Keratinocyte (primary cell): Measurements from ENCODE around the gene MARVELD2. TPM values are rescaled to one million over a fixed set of nuclear protein-coding genes. Genes with fewer than 3 reads are reported as not detected.
"Not testable (repeated sequence)": the region's sequence is repeated elsewhere in the genome, so short reads cannot be mapped to it uniquely, and the experiment has no call there.

Experiments used
- DNase-seq: peaks from one replicate; pipeline ENCODE4 v3.0.0-alpha.2; 2011; ENCODE audit warnings: low read depth, missing footprints, low spot score
- FAIRE-seq: peaks from 2 replicates; lab custom pipeline; 2011; peaks lifted over from hg19 to GRCh38; lab: Jason Lieb, UNC
- H2AFZ ChIP-seq: 2 replicates; pipeline ENCODE4 v1.6.0; 2012; ENCODE audit warnings: low read length, control low read depth, inconsistent platforms; ENCODE audit not compliant: control insufficient read depth
- H3K27ac ChIP-seq: 2 replicates; pipeline ENCODE4 v1.5.1; 2011; ENCODE audit warnings: low read length; ENCODE audit not compliant: control insufficient read depth, insufficient read depth
- H3K27me3 ChIP-seq: 3 replicates; pipeline ENCODE4 v1.6.0; 2011; ENCODE audit warnings: low read length; ENCODE audit not compliant: control insufficient read depth, insufficient read depth; ENCODE audit errors: extremely low read depth
- H3K36me3 ChIP-seq, 2 experiments: 2 replicates in 1 of 2; 3 replicates in 1 of 2; pipeline ENCODE4 v1.5.1; 2011; ENCODE audit warnings: low read length in 2 of 2, mild to moderate bottlenecking in 1 of 2; ENCODE audit not compliant: control insufficient read depth in 2 of 2, insufficient read depth in 2 of 2; ENCODE audit errors: extremely low read depth in 1 of 2
- H3K4me1 ChIP-seq: 3 replicates; pipeline ENCODE4 v1.5.1; 2011; ENCODE audit warnings: low read length; ENCODE audit not compliant: control insufficient read depth, insufficient read depth; ENCODE audit errors: extremely low read depth
- H3K4me2 ChIP-seq: 3 replicates; pipeline ENCODE4 v1.6.0; 2011; ENCODE audit warnings: low read depth, low read length; ENCODE audit not compliant: control insufficient read depth, insufficient read depth; ENCODE audit errors: extremely low read depth
- H3K4me3 ChIP-seq, 3 experiments: fragments of 200-600 bp in 1 of 3; sonication (generic) in 1 of 3; 2 replicates in 2 of 3; 3 replicates in 1 of 3; pipeline ENCODE4 v1.5.1; 2011 to 2016; ENCODE audit warnings: low read length in 3 of 3, mild to moderate bottlenecking in 3 of 3, control low read depth in 2 of 3, inconsistent platforms in 1 of 3, low read depth in 1 of 3, mixed read lengths in 1 of 3, mixed run types in 1 of 3, moderate library complexity in 1 of 3; ENCODE audit not compliant: control insufficient read depth in 2 of 3, insufficient read depth in 2 of 3; ENCODE audit errors: extremely low read depth in 1 of 3
- H3K79me2 ChIP-seq: 2 replicates; pipeline ENCODE4 v1.6.0; 2012; ENCODE audit warnings: low read length; ENCODE audit not compliant: control insufficient read depth, insufficient read depth
- H3K9ac ChIP-seq: 3 replicates; pipeline ENCODE4 v1.6.0; 2011; ENCODE audit warnings: low read length; ENCODE audit not compliant: control insufficient read depth, insufficient read depth; ENCODE audit errors: extremely low read depth
- H3K9me1 ChIP-seq: 3 replicates; pipeline ENCODE4 v1.6.0; 2011; ENCODE audit warnings: low read length; ENCODE audit not compliant: control insufficient read depth, insufficient read depth; ENCODE audit errors: extremely low read depth
- H3K9me3 ChIP-seq: 2 replicates; pipeline ENCODE4 v1.5.1; 2012; ENCODE audit warnings: low read depth, low read length; ENCODE audit not compliant: control insufficient read depth
- H4K20me1 ChIP-seq: 3 replicates; pipeline ENCODE4 v1.6.0; 2011; ENCODE audit warnings: low read length; ENCODE audit not compliant: control insufficient read depth, insufficient read depth; ENCODE audit errors: extremely low read depth
- CTCF ChIP-seq, 3 experiments: IDR thresholded peaks in 1 of 3; conservative IDR thresholded peaks in 1 of 3; optimal IDR thresholded peaks in 1 of 3; 2 replicates in 2 of 3; 3 replicates in 1 of 3; pipeline versions ENCODE3 to v1.5.1; 2011; ENCODE audit warnings: low read length in 3 of 3, mild to moderate bottlenecking in 3 of 3, moderate library complexity in 2 of 3, control low read depth in 1 of 3, inconsistent platforms in 1 of 3; ENCODE audit not compliant: insufficient read depth in 2 of 3; ENCODE audit errors: extremely low read depth in 1 of 3
- EZH2 ChIP-seq: IDR thresholded peaks from one replicate; pipeline ENCODE4 v1.6.1; 2012; ENCODE audit warnings: inconsistent platforms, mild to moderate bottlenecking, low read length, moderate library complexity
- dilution Hi-C: fragments of 300-500 bp; cut with MboI; formaldehyde crosslinking; loops from one replicate; pipeline ENCODE4 v1.7.0; 2020; ENCODE audit warnings: low sequenced_read_pairs; ENCODE audit not compliant: extremely low pct_ligation_motif_present
- polyA plus RNA-seq, 5 experiments: library from polyadenylated mRNA; depleted of rRNA in 3 of 5; stranded (reverse) in 3 of 5; stranded (forward) in 1 of 5; unstranded in 1 of 5; fragments of >200 nt; gene quantifications; 1 replicate in 1 of 5; 2 replicates in 3 of 5; 3 replicates in 1 of 5; pipeline versions ENCODE4 v1.2.1 to v1.2.3, GENCODE V29; 2011 to 2012; ENCODE audit warnings: missing spikeins in 2 of 5, low read depth in 1 of 5, low replicate concordance in 1 of 5

The MARVELD2 gene
- polyA plus RNA-seq, 1 donor (not counting 4 experiments of a cell fraction or from before 2014, with no cell fraction given): 17.6 TPM

- peak overlapping the region; percentile 98 for H3K27ac ChIP-seq
- peak overlapping the region; percentile 94 for H3K4me2 ChIP-seq
- TF ChIP-seq EZH2: no peak
- peaks cover 15% of the 10 kb centered on the region for H3K4me1 ChIP-seq
- FAIRE-seq (no peak), DNase-seq (no peak)
- no peaks in the 10 kb centered on the region for H3K9me3 ChIP-seq
- H3K9me1 ChIP-seq: no peaks in the 10 kb centered on the region
- H4K20me1 ChIP-seq: no peaks in the 10 kb centered on the region
- peak overlapping the region; percentile 65 to 100 (median 99) for H3K4me3 ChIP-seq
- dilution Hi-C loops: no loop called here
- peaks cover 8 to 11% of the 10 kb centered on the region in 2 experiments for H3K36me3 ChIP-seq
- H3K27me3 ChIP-seq: no peaks in the 10 kb centered on the region
- H3K79me2 ChIP-seq: peaks cover 81% of the 10 kb centered on the region
- peak overlapping the region; percentile 99 for H3K9ac ChIP-seq
- H2AFZ ChIP-seq: peak overlapping the region; percentile 85
Observed at GRCh38 chr5:69368458-69369339, 46.2 kb upstream of the MARVELD2 start.

GRCh38 chr5:69369340-69370121 lies 45.4 kb upstream of the MARVELD2 start, which contains the start of the genes AK6, RAD17 and TAF9:
Gene AK6 (minus strand): TSS chr5:69369520. CDS start chr5:69369490, 30 bp downstream.
Gene RAD17 (plus strand): TSS chr5:69369818. CDS start chr5:69372209, 2,391 bp downstream.
Gene TAF9 (minus strand): TSS chr5:69369520. CDS start chr5:69365737, 3,783 bp downstream.
- Histone ChIP-seq H3K4me3 (peak within 1 kb of the TSS; percentile 65 to 100 (median 99)), H3K9me1 (no peaks in the 10 kb centered on the region), H3K9ac (peak within 1 kb of the TSS; percentile 99), H3K4me1 (peaks cover 15% of the 10 kb centered on the region), H3K9me3 (no peaks in the 10 kb centered on the region), H3K27ac (peak within 1 kb of the TSS; percentile 98), H3K27me3 (no peaks in the 10 kb centered on the region), H3K36me3 (peaks cover 6 to 11% of the 10 kb centered on the region in 2 experiments), H3K4me2 (peak within 1 kb of the TSS; percentile 97), H3K79me2 (peaks cover 74% of the 10 kb centered on the region), H2AFZ (peak within 1 kb of the TSS; percentile 98), H4K20me1 (no peaks in the 10 kb centered on the region)
- DNase-seq (peak; percentile 49), FAIRE-seq (no peak)
- dilution Hi-C loops: no loop called here
- no peak for TF ChIP-seq EZH2
- TF ChIP-seq CTCF (optimal IDR thresholded peaks at IDR 0.05 in 1 of 3, IDR thresholded peaks at IDR 0.05 in 1 of 3, conservative IDR thresholded peaks at IDR 0.05 in 1 of 3; ENCODE audit: extremely low read depth in 1 of 3, insufficient read depth in 2 of 3, low read length in 3 of 3): no peak

GRCh38 chr5:69370335-69370734 lies 44.6 kb upstream of the MARVELD2 start:
- H3K36me3 ChIP-seq, H4K20me1 ChIP-seq, dilution Hi-C loops, H3K27me3 ChIP-seq, DNase-seq, H3K9me1 ChIP-seq, H3K9me3 ChIP-seq, FAIRE-seq: not testable (repeated sequence)
- Histone ChIP-seq H2AFZ (peak overlapping the region; percentile 98), H3K27ac (peak overlapping the region; percentile 98), H3K79me2 (peaks cover 66% of the 10 kb centered on the region), H3K4me3 (peak overlapping the region; percentile 65 to 100 (median 99)), H3K4me2 (peak overlapping the region; percentile 97), H3K4me1 (peaks cover 15% of the 10 kb centered on the region), H3K9ac (peak overlapping the region; percentile 99)
